Measurements from ENCODE around the gene CYP27C1. TPM values are rescaled to one million over a fixed set of nuclear protein-coding genes. Genes with fewer than 3 reads are reported as not detected.

CYP27C1 gene
- total RNA-seq, 2 experiments from 2014 or later, result not detected

GRCh38 chr2:127200962-127201361 lies 19.1 kb downstream of the CYP27C1 start:
- ChIA-PET CTCF (no interaction called here), POLR2A (no interaction called here)
- DNase-seq, result no peak
- Mint-ChIP-seq H3K4me1 (no peaks in the 10 kb centered on the region), H3K36me3 (ENCODE audit: low read depth) (no peaks in the 10 kb centered on the region), H3K27ac (no peak overlapping the region), H3K27me3 (peaks cover 5% of the 10 kb centered on the region), H3K4me3 (no peak overlapping the region), H3K9me3 (ENCODE audit: low read depth) (no peaks in the 10 kb centered on the region)
- no peak for ATAC-seq
- intact Hi-C loops (cut with DNase I, micrococcal nuclease), result no loop called here

- ChIA-PET CTCF (interaction anchor here (1.0 to 2.1 kb wide), 2 partner anchors 13 to 32 kb away, joined by 4 to 5 read pairs; no protein-coding TSS in a partner anchor), POLR2A (no interaction called here)
- Mint-ChIP-seq H3K4me1 (no peaks in the 10 kb centered on the region), H3K27me3 (peaks cover 3% of the 10 kb centered on the region), H3K36me3 (ENCODE audit: low read depth) (no peaks in the 10 kb centered on the region), H3K27ac (no peak overlapping the region), H3K9me3 (ENCODE audit: low read depth) (no peaks in the 10 kb centered on the region), H3K4me3 (no peak overlapping the region)
- DNase-seq (no peak), ATAC-seq (no peak)
- intact Hi-C loops (cut with DNase I, micrococcal nuclease), result loop anchor here (5.0 to 10.0 kb wide), 2 partner anchors 218 to 446 kb away; partner anchors contain the start of genes GPR17 (in 1 of the 2) and PROC (in 1 of the 2)
Measured at GRCh38 chr2:127199223-127199622, 20.9 kb downstream of the CYP27C1 start.

DNA sequence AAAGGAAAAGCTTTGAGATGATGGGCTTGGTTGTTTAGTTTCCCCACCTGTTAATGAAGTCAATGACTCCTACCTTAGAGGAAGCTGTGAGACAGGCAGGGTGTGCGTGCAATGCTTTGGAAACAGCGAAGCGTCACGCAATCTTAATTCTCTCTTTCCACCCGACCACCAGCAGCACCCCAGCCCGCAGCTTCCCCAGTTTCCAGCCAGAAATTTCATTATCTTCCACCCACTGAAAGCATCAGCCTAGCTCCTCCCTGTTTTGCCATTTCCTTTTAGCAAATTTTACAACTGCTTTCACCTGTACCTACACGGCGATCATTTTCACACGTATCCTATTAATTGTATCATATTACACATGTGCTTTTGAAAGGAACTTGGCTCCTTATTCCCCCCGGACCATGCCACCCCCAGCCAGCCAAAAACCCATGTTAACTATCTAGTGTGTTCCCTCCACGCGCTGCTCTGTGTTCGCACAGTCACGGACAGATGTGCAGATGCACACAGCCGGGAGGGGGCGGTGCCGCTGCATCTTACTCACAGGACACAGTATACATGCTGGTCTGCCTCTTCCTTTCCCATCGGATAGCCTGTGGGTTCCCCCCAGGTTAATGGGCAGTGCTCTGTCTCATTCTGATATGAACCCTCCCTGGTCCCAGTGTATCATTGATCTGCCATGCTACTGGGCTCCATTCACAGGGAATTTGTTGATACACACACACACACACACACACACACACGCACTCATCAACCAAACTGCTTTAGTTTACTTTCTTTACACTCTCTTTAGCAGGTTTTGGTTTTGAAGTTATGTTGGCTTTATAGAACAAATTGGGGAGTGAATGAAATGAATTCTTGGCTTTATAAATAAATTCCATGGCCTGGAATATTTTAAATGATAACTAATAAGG lies 22.4 kb downstream of the CYP27C1 start:
- Mint-ChIP-seq H3K9me3 (ENCODE audit: low read depth) (no peaks in the 10 kb centered on the region), H3K4me1 (no peaks in the 10 kb centered on the region), H3K36me3 (ENCODE audit: low read depth) (no peaks in the 10 kb centered on the region), H3K27ac (no peak overlapping the region), H3K4me3 (peak overlapping the region; percentile 58), H3K27me3 (no peaks in the 10 kb centered on the region)
- DNase-seq (peak; percentile 79), ATAC-seq (peak; percentile 95)
- intact Hi-C loops (cut with DNase I, micrococcal nuclease), result loop anchor here (1.0 to 10.0 kb wide), 4 partner anchors 220 to 452 kb away; partner anchors contain the start of genes GPR17 (in 1 of the 2) and PROC (in 1 of the 2)
- CTCF ChIA-PET, result interaction anchor here (0.6 to 2.1 kb wide), 17 partner anchors 11 to 504 kb away, joined by 3 to 21 read pairs (median 4); partner anchors contain the start of gene ERCC3
- POLR2A ChIA-PET, result no interaction called here

DNA sequence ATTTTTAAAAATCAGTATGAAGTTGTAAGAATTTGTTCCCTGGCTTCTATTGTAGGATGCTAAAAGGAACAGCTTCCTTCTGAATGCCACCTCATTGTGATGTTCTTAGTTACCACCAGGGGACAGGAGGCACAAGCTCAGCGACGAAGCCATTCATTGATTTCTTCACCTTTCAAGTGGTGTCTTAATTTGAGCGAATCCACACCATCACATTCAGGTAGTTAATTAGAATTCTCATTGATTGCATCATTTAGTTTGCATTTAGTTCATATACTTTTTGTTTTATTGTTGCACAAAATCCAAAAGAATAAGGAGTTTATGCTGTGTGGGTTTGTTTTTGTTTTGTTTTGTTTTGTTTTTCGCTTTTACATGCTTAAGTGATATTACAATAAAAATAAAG lies 23.1 kb downstream of the CYP27C1 start:
- Mint-ChIP-seq H3K4me1 (no peaks in the 10 kb centered on the region), H3K27ac (no peak overlapping the region), H3K36me3 (ENCODE audit: low read depth) (no peaks in the 10 kb centered on the region), H3K4me3 (no peak overlapping the region), H3K9me3 (ENCODE audit: low read depth) (no peaks in the 10 kb centered on the region), H3K27me3 (no peaks in the 10 kb centered on the region)
- ATAC-seq, result peak; percentile 62
- intact Hi-C loops (cut with DNase I, micrococcal nuclease), result loop anchor here (1.0 to 10.0 kb wide), 4 partner anchors 220 to 452 kb away; partner anchors contain the start of genes GPR17 (in 1 of the 2) and PROC (in 1 of the 2)
- CTCF ChIA-PET, result interaction anchor here (0.6 to 1.8 kb wide), 16 partner anchors 10 to 505 kb away, joined by 3 to 21 read pairs (median 4); partner anchors contain the start of gene ERCC3
- POLR2A ChIA-PET, result no interaction called here
- peak; percentile 17 for DNase-seq

DNA sequence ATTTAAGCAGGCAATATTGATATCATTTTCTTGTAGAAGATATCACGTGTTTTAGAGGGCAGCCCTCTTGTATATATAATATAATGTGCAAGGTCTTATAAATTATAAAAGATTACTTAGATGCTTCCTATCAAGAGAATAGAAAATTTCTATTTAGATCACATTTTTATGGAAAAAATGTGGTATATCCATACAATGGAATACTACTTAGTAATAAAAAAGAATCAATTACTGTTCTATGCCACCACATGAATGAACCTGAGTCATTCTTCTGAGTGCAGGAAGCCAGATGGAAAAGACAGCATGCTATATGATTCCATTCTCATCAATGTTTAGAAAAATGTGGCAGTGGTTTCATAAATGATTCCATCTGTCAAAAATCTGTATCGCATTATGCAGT lies 23.6 kb downstream of the CYP27C1 start:
- ChIA-PET CTCF (interaction anchor here (0.6 to 1.8 kb wide), 10 partner anchors 10 to 283 kb away, joined by 3 to 21 read pairs (median 4); partner anchors contain the start of gene ERCC3), POLR2A (no interaction called here)
- ATAC-seq, result no peak
- H3K4me3 Mint-ChIP-seq, result no peak overlapping the region
- no peaks in the 10 kb centered on the region for H3K36me3 Mint-ChIP-seq (ENCODE audit: low read depth)
- H3K27ac Mint-ChIP-seq, result no peak overlapping the region
- no peaks in the 10 kb centered on the region for H3K4me1 Mint-ChIP-seq
- DNase-seq, result no peak
- no peaks in the 10 kb centered on the region for H3K27me3 Mint-ChIP-seq
- no peaks in the 10 kb centered on the region for H3K9me3 Mint-ChIP-seq (ENCODE audit: low read depth)
- intact Hi-C loops (cut with DNase I, micrococcal nuclease), result loop anchor here (5.0 to 10.0 kb wide), 2 partner anchors 221 to 448 kb away; partner anchors contain the start of genes GPR17 (in 1 of the 2) and PROC (in 1 of the 2)

DNA sequence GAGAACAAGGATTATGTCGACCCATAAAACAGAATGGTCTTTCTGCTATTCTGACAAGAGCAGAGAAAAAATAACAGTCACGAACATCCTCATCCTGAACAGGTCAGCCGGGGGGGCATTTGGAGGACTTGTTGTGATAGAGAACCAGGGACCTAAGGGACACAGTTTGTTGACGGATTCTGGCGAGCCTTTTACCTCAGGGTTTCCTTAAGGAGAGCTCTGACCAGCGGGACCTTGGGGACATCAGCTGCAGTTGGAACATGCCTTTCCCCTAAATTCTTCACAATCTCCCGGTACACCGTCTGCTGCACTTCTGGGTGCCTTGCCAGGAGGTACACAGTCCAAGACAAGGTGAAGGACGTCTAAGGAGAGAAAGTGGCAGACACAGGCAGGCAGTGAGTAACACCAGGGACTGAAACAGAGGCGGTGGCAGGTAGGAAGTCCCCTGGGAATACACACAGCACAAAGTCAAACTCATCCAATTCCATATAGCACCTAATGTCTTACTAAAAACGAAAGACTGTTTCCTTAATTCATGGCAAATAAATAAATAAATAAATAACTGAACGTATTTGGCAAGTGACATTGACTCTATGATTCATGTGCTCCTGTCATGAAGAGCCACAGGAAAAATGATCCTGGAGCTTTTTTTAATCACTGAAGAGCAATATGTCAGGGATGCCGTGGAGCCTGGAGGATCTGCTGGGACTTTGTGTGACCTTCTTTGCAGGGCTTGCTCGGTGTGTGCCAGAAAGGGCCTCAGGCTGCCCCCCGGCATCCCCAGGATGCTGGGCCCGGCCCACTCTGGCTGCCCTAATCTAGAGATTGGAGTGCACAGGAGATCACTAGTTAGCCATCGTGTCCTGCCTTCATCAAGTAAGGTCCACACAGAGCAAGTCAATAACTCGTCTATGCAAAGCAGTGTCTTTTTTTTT lies 24.7 kb downstream of the CYP27C1 start:
- H3K4me1 Mint-ChIP-seq, result no peaks in the 10 kb centered on the region
- no peak overlapping the region for H3K4me3 Mint-ChIP-seq
- no peak for DNase-seq
- ChIA-PET CTCF (interaction anchor here (0.8 to 1.8 kb wide), 2 partner anchors 8 to 284 kb away, joined by 3 to 5 read pairs; no protein-coding TSS in a partner anchor), POLR2A (no interaction called here)
- no peaks in the 10 kb centered on the region for H3K36me3 Mint-ChIP-seq (ENCODE audit: low read depth)
- H3K27ac Mint-ChIP-seq, result no peak overlapping the region
- ATAC-seq, result no peak
- no peaks in the 10 kb centered on the region for H3K9me3 Mint-ChIP-seq (ENCODE audit: low read depth)
- no peaks in the 10 kb centered on the region for H3K27me3 Mint-ChIP-seq
- intact Hi-C loops (cut with DNase I, micrococcal nuclease), result loop anchor here (5.0 to 10.0 kb wide), 2 partner anchors 222 to 449 kb away; partner anchors contain the start of genes GPR17 (in 1 of the 2) and PROC (in 1 of the 2)

GRCh38 chr2:127194447-127194846 lies 25.7 kb downstream of the CYP27C1 start:
- H3K36me3 Mint-ChIP-seq (ENCODE audit: low read depth), result no peaks in the 10 kb centered on the region
- ATAC-seq (no peak), DNase-seq (no peak)
- no peaks in the 10 kb centered on the region for H3K27me3 Mint-ChIP-seq
- H3K4me3 Mint-ChIP-seq, result no peak overlapping the region
- peaks cover 3% of the 10 kb centered on the region for H3K9me3 Mint-ChIP-seq (ENCODE audit: low read depth)
- no peaks in the 10 kb centered on the region for H3K4me1 Mint-ChIP-seq
- CTCF ChIA-PET, result interaction anchor here (1.2 kb wide), 1 partner anchor 11 kb away, joined by 3 read pairs; no protein-coding TSS in a partner anchor
- POLR2A ChIA-PET, result no interaction called here
- intact Hi-C loops (cut with DNase I, micrococcal nuclease), result loop anchor here in 1 of 2 experiments (10.0 kb wide), 1 partner anchor 450 kb away; the partner anchor contains the start of gene GPR17
- no peak overlapping the region for H3K27ac Mint-ChIP-seq

GRCh38 chr2:127193967-127194280 lies 26.2 kb downstream of the CYP27C1 start:
- Mint-ChIP-seq H3K27me3 (peaks cover under 1% of the 10 kb centered on the region), H3K4me1 (no peaks in the 10 kb centered on the region), H3K36me3 (ENCODE audit: low read depth) (no peaks in the 10 kb centered on the region), H3K9me3 (ENCODE audit: low read depth) (peaks cover 3% of the 10 kb centered on the region), H3K4me3 (no peak overlapping the region), H3K27ac (no peak overlapping the region)
- intact Hi-C loops (cut with DNase I, micrococcal nuclease), result loop anchor here in 1 of 2 experiments (10.0 kb wide), 1 partner anchor 451 kb away; the partner anchor contains the start of gene GPR17
- ATAC-seq (no peak), DNase-seq (no peak)
- CTCF ChIA-PET, result interaction anchor here (1.2 kb wide), 1 partner anchor 10 kb away, joined by 3 read pairs; no protein-coding TSS in a partner anchor
- POLR2A ChIA-PET, result no interaction called here

- Mint-ChIP-seq H3K4me1 (no peaks in the 10 kb centered on the region), H3K9me3 (ENCODE audit: low read depth) (peaks cover 3% of the 10 kb centered on the region), H3K4me3 (no peak overlapping the region), H3K36me3 (ENCODE audit: low read depth) (no peaks in the 10 kb centered on the region), H3K27ac (no peak overlapping the region), H3K27me3 (peaks cover 4% of the 10 kb centered on the region)
- intact Hi-C loops (cut with DNase I, micrococcal nuclease), result loop anchor here in 1 of 2 experiments (10.0 kb wide), 1 partner anchor 451 kb away; the partner anchor contains the start of gene GPR17
- ChIA-PET CTCF (interaction anchor here (1.2 kb wide), 1 partner anchor 9 kb away, joined by 3 read pairs; no protein-coding TSS in a partner anchor), POLR2A (no interaction called here)
- ATAC-seq (no peak), DNase-seq (no peak)
Measured at GRCh38 chr2:127193164-127193966, 26.7 kb downstream of the CYP27C1 start.
